ENCODE data around the gene VEGFC.

DNA sequence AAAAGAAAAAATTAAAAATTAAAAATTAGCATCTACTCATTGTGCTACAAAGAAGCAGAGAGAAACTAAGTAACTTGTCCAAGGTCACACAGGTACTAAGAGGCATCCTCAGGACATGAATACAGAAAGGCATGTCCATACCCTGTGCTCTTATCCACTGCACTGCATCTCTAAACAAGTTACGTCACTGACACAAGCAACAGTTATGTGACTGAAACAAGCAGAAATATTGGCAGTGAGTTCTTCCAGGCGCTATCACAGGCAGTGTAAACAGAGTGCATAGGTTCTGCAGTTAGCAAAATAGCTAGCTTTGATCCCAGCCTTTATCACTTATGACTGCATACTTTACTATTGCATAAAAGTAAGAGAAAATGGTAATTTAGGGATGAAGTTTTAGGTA, 7.9 kb downstream of the VEGFC start:
- TF ChIP-seq, protein P1, sequence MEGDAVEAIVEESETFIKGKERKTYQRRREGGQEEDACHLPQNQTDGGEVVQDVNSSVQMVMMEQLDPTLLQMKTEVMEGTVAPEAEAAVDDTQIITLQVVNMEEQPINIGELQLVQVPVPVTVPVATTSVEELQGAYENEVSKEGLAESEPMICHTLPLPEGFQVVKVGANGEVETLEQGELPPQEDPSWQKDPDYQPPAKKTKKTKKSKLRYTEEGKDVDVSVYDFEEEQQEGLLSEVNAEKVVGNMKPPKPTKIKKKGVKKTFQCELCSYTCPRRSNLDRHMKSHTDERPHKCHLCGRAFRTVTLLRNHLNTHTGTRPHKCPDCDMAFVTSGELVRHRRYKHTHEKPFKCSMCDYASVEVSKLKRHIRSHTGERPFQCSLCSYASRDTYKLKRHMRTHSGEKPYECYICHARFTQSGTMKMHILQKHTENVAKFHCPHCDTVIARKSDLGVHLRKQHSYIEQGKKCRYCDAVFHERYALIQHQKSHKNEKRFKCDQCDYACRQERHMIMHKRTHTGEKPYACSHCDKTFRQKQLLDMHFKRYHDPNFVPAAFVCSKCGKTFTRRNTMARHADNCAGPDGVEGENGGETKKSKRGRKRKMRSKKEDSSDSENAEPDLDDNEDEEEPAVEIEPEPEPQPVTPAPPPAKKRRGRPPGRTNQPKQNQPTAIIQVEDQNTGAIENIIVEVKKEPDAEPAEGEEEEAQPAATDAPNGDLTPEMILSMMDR (IDR thresholded peaks at IDR 0.05): no peak
- no peak for TF ChIP-seq EZH2phosphoT487 (IDR thresholded peaks at IDR 0.05)

All from neural progenitor cell (in vitro differentiated cells).